H1 (cell line): ENCODE data around the gene CEMIP2. TPM values are rescaled to one million over a fixed set of nuclear protein-coding genes. Genes with fewer than 3 reads are reported as not detected.

Experiments used
- CTCF ChIA-PET: fragments of 300-600 bp; sonication (Branson Sonifier 250); formaldehyde crosslinking; loops from one replicate; lab custom pipeline; 2021; ENCODE audit not compliant: partially characterized antibody; lab: Charles Lee
- POLR2A ChIA-PET: fragments of 300-600 bp; sonication (Branson Sonifier 250); formaldehyde crosslinking; loops from one replicate; lab custom pipeline; 2021; ENCODE audit warnings: inconsistent platforms; ENCODE audit not compliant: partially characterized antibody; lab: Charles Lee
- DNase-seq, 2 experiments: peaks; one replicate each; pipeline versions ENCODE4 v3.0.0 to v3.0.0-alpha.2; 2010 to 2022; ENCODE audit warnings: low spot score in 2 of 2, low read depth in 1 of 2, mixed read lengths in 1 of 2
- FAIRE-seq: peaks from 2 replicates; lab custom pipeline; 2011; peaks lifted over from hg19 to GRCh38; lab: Jason Lieb, UNC
- H2AFZ ChIP-seq: 2 replicates; pipeline ENCODE4 v1.8.1; 2012; ENCODE audit warnings: low read length, inconsistent platforms
- H2AK5ac ChIP-seq: 2 replicates; pipeline ENCODE4 v1.6.1; 2013; ENCODE audit warnings: low read depth, low read length
- H2BK120ac ChIP-seq: replicated peaks from 2 replicates; pipeline ENCODE3; 2013; ENCODE audit warnings: low read depth, low read length, inconsistent platforms
- H2BK12ac ChIP-seq: 2 replicates; pipeline ENCODE4 v1.6.1; 2013; ENCODE audit warnings: low read depth, low read length
- H2BK15ac ChIP-seq: 2 replicates; pipeline ENCODE4 v1.6.1; 2013; ENCODE audit warnings: low read length
- H2BK20ac ChIP-seq: 2 replicates; pipeline ENCODE4 v1.6.1; 2013; ENCODE audit warnings: low read length
- H2BK5ac ChIP-seq: 2 replicates; pipeline ENCODE4 v1.6.1; 2013; ENCODE audit warnings: low read depth, low read length
- H3K14ac ChIP-seq: 2 replicates; pipeline ENCODE4 v1.6.1; 2013; ENCODE audit warnings: inconsistent platforms; ENCODE audit not compliant: insufficient read length
- H3K18ac ChIP-seq: 2 replicates; pipeline ENCODE4 v1.6.1; 2013; ENCODE audit warnings: low read length; ENCODE audit errors: extremely low read depth
- H3K23ac ChIP-seq: 2 replicates; pipeline ENCODE4 v1.6.1; 2013; ENCODE audit warnings: inconsistent platforms; ENCODE audit not compliant: insufficient read length
- H3K23me2 ChIP-seq: 2 replicates; pipeline ENCODE4 v1.6.1; 2013; ENCODE audit warnings: low read depth, low read length
- H3K27ac ChIP-seq: 2 replicates; pipeline ENCODE4 v1.6.1; 2011; ENCODE audit warnings: low read depth, low read length, inconsistent platforms
- H3K27me3 ChIP-seq, 4 experiments: replicated peaks in 1 of 4; 1 replicate in 1 of 4; 2 replicates in 3 of 4; pipeline versions ENCODE4 v1.6.1 to v1.8.1; 2011 to 2013; ENCODE audit warnings: low read length in 3 of 4, mild to moderate bottlenecking in 3 of 4, inconsistent platforms in 2 of 4, mixed read lengths in 2 of 4, moderate library complexity in 1 of 4; ENCODE audit not compliant: control insufficient read depth in 3 of 4, insufficient read depth in 3 of 4; ENCODE audit errors: extremely low read depth in 1 of 4
- H3K36me3 ChIP-seq, 4 experiments: 2 replicates each; pipeline versions ENCODE4 v1.6.1 to v1.8.1; 2011 to 2013; ENCODE audit warnings: mild to moderate bottlenecking in 4 of 4, low read length in 3 of 4, moderate library complexity in 2 of 4, control low read depth in 1 of 4, inconsistent platforms in 1 of 4; ENCODE audit not compliant: insufficient read depth in 4 of 4, control insufficient read depth in 2 of 4
- H3K4ac ChIP-seq: replicated peaks from 2 replicates; pipeline ENCODE3; 2013; ENCODE audit warnings: low read length, low read depth, mixed read lengths, inconsistent platforms; ENCODE audit not compliant: insufficient read length
- H3K4me1 ChIP-seq, 4 experiments: replicated peaks in 1 of 4; 1 replicate in 1 of 4; 2 replicates in 3 of 4; pipeline versions ENCODE4 v1.6.1 to v1.8.1; 2011 to 2013; ENCODE audit warnings: low read length in 3 of 4, inconsistent platforms in 2 of 4, mixed read lengths in 1 of 4; ENCODE audit not compliant: insufficient read depth in 4 of 4, control insufficient read depth in 3 of 4
- H3K4me2 ChIP-seq, 2 experiments: 2 replicates each; pipeline versions ENCODE4 v1.6.1 to v1.8.1; 2011 to 2013; ENCODE audit warnings: low read depth in 2 of 2, low read length in 2 of 2, control low read depth in 1 of 2, inconsistent platforms in 1 of 2, mild to moderate bottlenecking in 1 of 2; ENCODE audit not compliant: insufficient read depth in 1 of 2
- H3K4me3 ChIP-seq, 4 experiments: fragments of 200-600, 300-600 bp in 1 of 4; sonication (generic), shearing (Covaris generic), sonication (Bioruptor Twin) in 1 of 4; 2 replicates each; pipeline versions ENCODE4 v1.5.1 to v1.8.1; 2011 to 2016; ENCODE audit warnings: low read length in 4 of 4, low read depth in 3 of 4, control low read depth in 2 of 4, inconsistent platforms in 2 of 4, mild to moderate bottlenecking in 2 of 4, mixed read lengths in 1 of 4, moderate library complexity in 1 of 4; ENCODE audit not compliant: insufficient read depth in 2 of 4; ENCODE audit errors: extremely low read depth in 1 of 4
- H3K56ac ChIP-seq: replicated peaks from 2 replicates; pipeline ENCODE3; 2013; ENCODE audit warnings: low read depth, mild to moderate bottlenecking, mixed read lengths, low read length, inconsistent platforms; ENCODE audit not compliant: insufficient read length
- H3K79me1 ChIP-seq: 2 replicates; pipeline ENCODE4 v1.6.1; 2013; ENCODE audit warnings: low read depth, low read length, control low read depth
- H3K79me2 ChIP-seq, 2 experiments: 2 replicates each; pipeline versions ENCODE4 v1.6.1 to v1.8.1; 2012 to 2013; ENCODE audit warnings: low read length in 2 of 2, mild to moderate bottlenecking in 2 of 2, inconsistent platforms in 1 of 2; ENCODE audit not compliant: insufficient read depth in 2 of 2, control insufficient read depth in 1 of 2
- H3K9ac ChIP-seq, 4 experiments: replicated peaks in 1 of 4; 1 replicate in 1 of 4; 2 replicates in 3 of 4; pipeline versions ENCODE4 v1.6.1 to v1.8.1; 2011 to 2013; ENCODE audit warnings: low read depth in 3 of 4, low read length in 3 of 4, control low read depth in 2 of 4, mild to moderate bottlenecking in 2 of 4, moderate library complexity in 2 of 4, inconsistent platforms in 1 of 4; ENCODE audit errors: extremely low read depth in 1 of 4
- H3K9me3 ChIP-seq, 2 experiments: 2 replicates each; pipeline versions ENCODE4 v1.6.1 to v1.8.1; 2012 to 2013; ENCODE audit warnings: mild to moderate bottlenecking in 2 of 2, moderate library complexity in 2 of 2, control low read depth in 1 of 2, inconsistent platforms in 1 of 2, low read depth in 1 of 2, low read length in 1 of 2, mixed read lengths in 1 of 2; ENCODE audit not compliant: insufficient read depth in 2 of 2
- H4K20me1 ChIP-seq, 2 experiments: replicated peaks in 1 of 2; 2 replicates each; pipeline versions ENCODE3 to v1.8.1; 2011 to 2013; ENCODE audit warnings: inconsistent platforms in 2 of 2, low read length in 2 of 2, mild to moderate bottlenecking in 1 of 2; ENCODE audit not compliant: insufficient read depth in 2 of 2, control insufficient read depth in 1 of 2
- H4K5ac ChIP-seq: 2 replicates; pipeline ENCODE4 v1.6.1; 2013; ENCODE audit warnings: low read length, low read depth, mixed read lengths, inconsistent platforms; ENCODE audit not compliant: insufficient read length
- H4K8ac ChIP-seq: 2 replicates; pipeline ENCODE4 v1.8.0; 2013; ENCODE audit warnings: mild to moderate bottlenecking, moderate library complexity, low read length, inconsistent platforms; ENCODE audit not compliant: insufficient read depth; ENCODE audit errors: extremely low read depth
- H4K91ac ChIP-seq: replicated peaks from 2 replicates; pipeline ENCODE3; 2013; ENCODE audit warnings: low read length, mixed read lengths, inconsistent platforms; ENCODE audit not compliant: insufficient read length
- ATF2 ChIP-seq: IDR thresholded peaks from 2 replicates; pipeline ENCODE4 v1.6.1; 2012; ENCODE audit warnings: low read length, inconsistent platforms
- HDAC2 ChIP-seq, 2 experiments: fragments of 300-600 bp in 1 of 2; sonication (generic) in 1 of 2; IDR thresholded peaks; 2 replicates each; pipeline ENCODE4 v1.6.1; 2011 to 2012; ENCODE audit warnings: low read depth in 2 of 2, low read length in 2 of 2, mild to moderate bottlenecking in 2 of 2, moderate library complexity in 2 of 2, borderline replicate concordance in 1 of 2, inconsistent platforms in 1 of 2
- POU5F1 ChIP-seq: IDR thresholded peaks from 2 replicates; pipeline ENCODE4 v1.6.1; 2011; ENCODE audit warnings: low read depth, mild to moderate bottlenecking, low read length, moderate library complexity
- RFX5 ChIP-seq: IDR thresholded peaks from 2 replicates; pipeline ENCODE4 v1.6.1; 2011; ENCODE audit warnings: low read depth, low read length, improper control_type of control experiment, borderline replicate concordance
- TAF1 ChIP-seq: IDR thresholded peaks from 2 replicates; pipeline ENCODE4 v1.6.1; 2011; ENCODE audit warnings: mild to moderate bottlenecking, low read depth, low read length
- TEAD4 ChIP-seq: IDR thresholded peaks from 2 replicates; pipeline ENCODE4 v1.6.1; 2012; ENCODE audit warnings: low read depth, low read length, inconsistent platforms, mixed read lengths
- WGBS, 2 experiments: shearing (Covaris generic) in 1 of 2; methylation state at CpG; one replicate each; pipeline versions ENCODE4 v1.1.6 to v1.1.7; 2013 to 2015; ENCODE audit warnings: low lambda C conversion rate in 2 of 2, mixed read lengths in 2 of 2, inconsistent platforms in 1 of 2, low coverage in 1 of 2, missing lambda C conversion rate in 1 of 2; ENCODE audit not compliant: insufficient replicate concordance in 2 of 2, insufficient coverage in 1 of 2, insufficient read length in 1 of 2; ENCODE audit errors: extremely low coverage in 1 of 2, missing lambda C conversion rate in 1 of 2; 5-methylcytosine and 5-hydroxymethylcytosine counted together
- polyA plus RNA-seq, 7 experiments: library from polyadenylated mRNA; depleted of rRNA in 3 of 7; stranded (reverse) in 5 of 7; unstranded in 2 of 7; fragments of >200 nt in 5 of 7; fragments of 200-250 nt in 2 of 7; gene quantifications; 1 replicate in 5 of 7; 2 replicates in 1 of 7; 4 replicates in 1 of 7; pipeline versions ENCODE4 v1.2.1 to v1.2.3, GENCODE V29; 2011 to 2013; ENCODE audit warnings: missing spikeins in 2 of 7, mixed read lengths in 2 of 7
- total RNA-seq: library from RNA; stranded (reverse); fragmentation: NEBNext Ultra II Directional; extraction: Animal tissue kit (Norgen Biotek cat#: 25700); gene quantifications from 2 replicates; pipeline ENCODE4 v1.2.1, GENCODE V29; 2021

CEMIP2 gene
- total and polyA plus RNA-seq, 2 of the 8 experiments (the other 6 are each of a cell fraction or from before 2014, with no cell fraction given), result 25.2 to 52.1 TPM

GRCh38 chr9:71758277-71758676, 10.0 kb downstream of the CEMIP2 start:
- H3K9ac ChIP-seq, result no peak overlapping the region
- H3K4me3 ChIP-seq, result peak overlapping the region in 3 of 4 experiments; percentile 5 to 46 (median 7); a peak in 4 of 8 replicates
- H4K91ac ChIP-seq, result no peak overlapping the region
- H3K14ac ChIP-seq, result no peak overlapping the region
- no peak overlapping the region for H3K27ac ChIP-seq
- no peak overlapping the region for H4K8ac ChIP-seq
- H3K27me3 ChIP-seq, result no peaks in the 10 kb centered on the region
- no peak overlapping the region for H2BK5ac ChIP-seq
- ChIA-PET CTCF (no interaction called here), POLR2A (interaction anchor here (1.0 to 2.4 kb wide), 2 partner anchors 9 to 27 kb away, joined by 3 to 20 read pairs; partner anchors contain the start of gene CEMIP2)
- no peak overlapping the region for H3K4ac ChIP-seq
- H2BK120ac ChIP-seq, result no peak overlapping the region
- no peak overlapping the region for H2AFZ ChIP-seq
- no peak overlapping the region for H2BK15ac ChIP-seq
- H4K20me1 ChIP-seq, result peaks cover 0 to 3% of the 10 kb centered on the region in 2 experiments
- FAIRE-seq (peak; percentile 97), DNase-seq (peak in 1 of 2 experiments; percentile 55)
- H3K23me2 ChIP-seq, result no peaks in the 10 kb centered on the region; the same call in 1 of the 2 replicates
- H2AK5ac ChIP-seq, result no peak overlapping the region
- H3K4me1 ChIP-seq, result peaks cover 5 to 42% (median 22%) of the 10 kb centered on the region in 4 experiments
- no peak overlapping the region for H2BK20ac ChIP-seq
- H3K18ac ChIP-seq, result no peak overlapping the region
- H3K56ac ChIP-seq, result no peak overlapping the region
- peak overlapping the region; percentile 44 to 60 for H3K4me2 ChIP-seq
- peaks cover 7 to 70% of the 10 kb centered on the region in 2 experiments; a peak in 3 of 4 replicates for H3K79me2 ChIP-seq
- no peak overlapping the region for H3K23ac ChIP-seq
- H3K36me3 ChIP-seq, result no peaks in the 10 kb centered on the region
- no peaks in the 10 kb centered on the region; the same call in 1 of the 2 replicates for H3K79me1 ChIP-seq
- H2BK12ac ChIP-seq, result no peak overlapping the region
- no peak overlapping the region for H4K5ac ChIP-seq
- WGBS, 2 experiments, result 2% methylated on average over 4 of the region's 4 CpGs; no CpG with 5 or more reads in 1 of the 2 experiments
- H3K9me3 ChIP-seq, result no peaks in the 10 kb centered on the region
- TF ChIP-seq TEAD4 (peak; percentile 51; the same call in 1 of the 2 replicates), POU5F1 (peak; percentile 48; the same call in 1 of the 2 replicates), HDAC2 (IDR thresholded peaks at IDR 0.05; ENCODE audit: borderline replicate concordance in 1 of 2, low read depth in 2 of 2, low read length in 2 of 2) (peak in 1 of 2 experiments; percentile 92; a peak in 3 of 4 replicates), TAF1 (0 out of 2 replicates have a peak, but pooled peaks have one; percentile 33), ATF2 (peak; percentile 74; the same call in 1 of the 2 replicates), RFX5 (no peak)
